Neuronal stem cell (in vitro differentiated cells): ENCODE data around the gene TMEM186. TPM values are rescaled to one million over a fixed set of nuclear protein-coding genes. Genes with fewer than 3 reads are reported as not detected.

Source experiments
- DNase-seq: peaks from one replicate; pipeline ENCODE4 v3.0.0-alpha.2; 2013; ENCODE audit warnings: low spot score
- H2AFZ ChIP-seq: one replicate; pipeline ENCODE4 v1.6.1; 2013; ENCODE audit warnings: mild to moderate bottlenecking, low read length, inconsistent platforms
- H2AK5ac ChIP-seq: 2 replicates; pipeline ENCODE4 v1.6.1; 2013; ENCODE audit warnings: low read depth, mild to moderate bottlenecking, inconsistent platforms, low read length, moderate library complexity, mixed read lengths
- H2BK120ac ChIP-seq: 2 replicates; pipeline ENCODE4 v1.6.1; 2013; ENCODE audit warnings: low read depth, mild to moderate bottlenecking, inconsistent platforms, low read length, moderate library complexity, mixed read lengths
- H2BK12ac ChIP-seq: one replicate; pipeline ENCODE4 v1.6.1; 2013; ENCODE audit warnings: low read length, inconsistent platforms
- H2BK15ac ChIP-seq: 2 replicates; pipeline ENCODE4 v1.6.1; 2013; ENCODE audit warnings: mild to moderate bottlenecking, low read length, inconsistent platforms, mixed read lengths
- H2BK5ac ChIP-seq: one replicate; pipeline ENCODE4 v1.6.1; 2013; ENCODE audit warnings: inconsistent platforms, mild to moderate bottlenecking, low read length, moderate library complexity
- H3K14ac ChIP-seq: one replicate; pipeline ENCODE4 v1.6.1; 2013; ENCODE audit warnings: low read length, inconsistent platforms
- H3K18ac ChIP-seq: 2 replicates; pipeline ENCODE4 v1.6.1; 2013; ENCODE audit warnings: low read length, inconsistent platforms
- H3K23ac ChIP-seq: 2 replicates; pipeline ENCODE4 v1.6.1; 2013; ENCODE audit warnings: low read depth, mild to moderate bottlenecking, mixed read lengths, low read length, inconsistent platforms; ENCODE audit not compliant: poor library complexity
- H3K27ac ChIP-seq: replicated peaks from 3 replicates; pipeline ENCODE4 v1.5.1; 2013; ENCODE audit warnings: low read length, inconsistent platforms
- H3K27me3 ChIP-seq, 3 experiments: 2 replicates each; pipeline ENCODE4 v1.6.1; 2013; ENCODE audit warnings: low read length in 3 of 3, mild to moderate bottlenecking in 2 of 3, inconsistent platforms in 1 of 3, low read depth in 1 of 3, mixed read lengths in 1 of 3, moderate library complexity in 1 of 3; ENCODE audit not compliant: control insufficient read depth in 3 of 3, insufficient read depth in 3 of 3
- H3K36me3 ChIP-seq, 2 donors: replicated peaks in 1 of 2; 2 replicates each; pipeline ENCODE4 v1.6.1; 2013; ENCODE audit warnings: low read length in 2 of 2; ENCODE audit not compliant: control insufficient read depth in 2 of 2, insufficient read depth in 2 of 2
- H3K4ac ChIP-seq: 2 replicates; pipeline ENCODE4 v1.6.1; 2013; ENCODE audit warnings: inconsistent platforms, mild to moderate bottlenecking, low read length, moderate library complexity
- H3K4me1 ChIP-seq, 2 donors: 1 replicate in 1 of 2; 2 replicates in 1 of 2; pipeline ENCODE4 v1.6.1; 2013; ENCODE audit warnings: low read length in 2 of 2, low read depth in 1 of 2; ENCODE audit not compliant: control insufficient read depth in 2 of 2, insufficient read depth in 1 of 2
- H3K4me2 ChIP-seq: one replicate; pipeline ENCODE4 v1.6.1; 2013; ENCODE audit warnings: mild to moderate bottlenecking, low read length, inconsistent platforms; ENCODE audit not compliant: insufficient read depth, poor library complexity, severe bottlenecking
- H3K4me3 ChIP-seq, 2 donors: 2 replicates each; pipeline ENCODE4 v1.5.1; 2013; ENCODE audit warnings: low read length in 2 of 2, mild to moderate bottlenecking in 2 of 2, inconsistent platforms in 1 of 2, moderate library complexity in 1 of 2
- H3K79me1 ChIP-seq: one replicate; pipeline ENCODE4 v1.6.1; 2013; ENCODE audit warnings: low read depth, mild to moderate bottlenecking, inconsistent platforms, low read length, moderate library complexity
- H3K9ac ChIP-seq: one replicate; pipeline ENCODE4 v1.6.1; 2013; ENCODE audit warnings: mild to moderate bottlenecking, low read depth, low read length, inconsistent platforms; ENCODE audit not compliant: poor library complexity
- H3K9me3 ChIP-seq, 2 donors: replicated peaks in 1 of 2; 2 replicates each; pipeline versions ENCODE3 to v1.6.1; 2013; ENCODE audit warnings: low read length in 2 of 2, mild to moderate bottlenecking in 2 of 2, inconsistent platforms in 1 of 2, low read depth in 1 of 2, mixed read lengths in 1 of 2, moderate library complexity in 1 of 2; ENCODE audit not compliant: control insufficient read depth in 2 of 2, insufficient read depth in 1 of 2
- H4K8ac ChIP-seq: one replicate; pipeline ENCODE4 v1.6.1; 2013; ENCODE audit warnings: low read depth, mild to moderate bottlenecking, inconsistent platforms, low read length, moderate library complexity
- H4K91ac ChIP-seq: one replicate; pipeline ENCODE4 v1.6.1; 2013; ENCODE audit warnings: low read length, low read depth, mild to moderate bottlenecking, inconsistent platforms; ENCODE audit not compliant: poor library complexity
- WGBS, 2 donors: extraction: QIAGEN DNeasy Blood & Tissue Kit; methylation state at CpG; one replicate each; pipeline ENCODE4 v1.1.7; 2013; ENCODE audit warnings: missing lambda C conversion rate in 2 of 2, mixed read lengths in 1 of 2; ENCODE audit not compliant: insufficient read length in 2 of 2, insufficient replicate concordance in 1 of 2; ENCODE audit errors: extremely low coverage in 2 of 2; 5-methylcytosine and 5-hydroxymethylcytosine counted together
- polyA plus RNA-seq, 2 experiments: library from polyadenylated mRNA; stranded (reverse); fragments of 200-250 nt; gene quantifications; one replicate each; pipeline ENCODE4 v1.2.3, GENCODE V29; 2013

Gene TMEM186
- 8.6 TPM for polyA plus RNA-seq (2013, experiment 1 of 2)
- 8.2 TPM for polyA plus RNA-seq (2013, experiment 2 of 2)

GRCh38 chr16:8797364-8798173 lies at the start of gene TMEM186, which contains the start of gene PMM2:
Gene TMEM186, minus strand, starts transcription at chr16:8797639. Its CDS starts 25 bp downstream, at chr16:8797614.
Gene PMM2, plus strand, starts transcription at chr16:8797839. Its CDS starts 44 bp downstream, at chr16:8797883.
- H4K91ac ChIP-seq, result no peak within 1 kb of the TSS
- H2BK12ac ChIP-seq, result no peak within 1 kb of the TSS
- H3K79me1 ChIP-seq, result peaks cover 14% of the 10 kb centered on the region
- H3K23ac ChIP-seq, result peak within 1 kb of the TSS; percentile 6
- H3K14ac ChIP-seq, result no peak within 1 kb of the TSS
- H3K36me3 ChIP-seq, result peaks cover 2 to 36% of the 10 kb centered on the region in 2 donors
- H3K9me3 ChIP-seq, result no peaks in the 10 kb centered on the region
- H3K4me1 ChIP-seq, result peaks cover 9 to 14% of the 10 kb centered on the region in 2 donors
- H2AK5ac ChIP-seq, result no peak within 1 kb of the TSS
- no peak within 1 kb of the TSS for H3K27ac ChIP-seq
- peak; percentile 91 for DNase-seq
- H3K4me3 ChIP-seq, result peak within 1 kb of the TSS; percentile 91 to 97
- peak within 1 kb of the TSS; percentile 88 for H3K18ac ChIP-seq
- no CpG with 5 or more reads among the region's 61 CpGs for WGBS, 2 donors
- peak within 1 kb of the TSS; percentile 76 for H3K4me2 ChIP-seq
- H4K8ac ChIP-seq, result peak within 1 kb of the TSS; percentile 44
- no peak within 1 kb of the TSS for H2BK5ac ChIP-seq
- H3K27me3 ChIP-seq, result no peaks in the 10 kb centered on the region
- no peak within 1 kb of the TSS for H2BK120ac ChIP-seq
- no peak within 1 kb of the TSS for H3K4ac ChIP-seq
- H3K9ac ChIP-seq, result peak within 1 kb of the TSS; percentile 92
- no peak within 1 kb of the TSS for H2BK15ac ChIP-seq
- peak within 1 kb of the TSS; percentile 86 for H2AFZ ChIP-seq

- H3K14ac ChIP-seq, result no peak overlapping the region
- DNase-seq, result no peak
- H2BK12ac ChIP-seq, result no peak overlapping the region
- H2BK15ac ChIP-seq, result no peak overlapping the region
- H3K79me1 ChIP-seq, result peaks cover 3% of the 10 kb centered on the region
- H3K9me3 ChIP-seq, result no peaks in the 10 kb centered on the region
- no peak overlapping the region for H3K4ac ChIP-seq
- no peak overlapping the region for H3K18ac ChIP-seq
- no peaks in the 10 kb centered on the region for H3K27me3 ChIP-seq
- H3K27ac ChIP-seq, result no peak overlapping the region
- H3K4me1 ChIP-seq, result peaks cover under 1 to 5% of the 10 kb centered on the region in 2 donors
- H2BK120ac ChIP-seq, result no peak overlapping the region
- no peak overlapping the region for H2BK5ac ChIP-seq
- no CpG with 5 or more reads among the region's 13 CpGs for WGBS, 2 donors
- H3K36me3 ChIP-seq, result peaks cover 27 to 69% of the 10 kb centered on the region in 2 donors
- no peak overlapping the region for H3K4me2 ChIP-seq
- H4K8ac ChIP-seq, result no peak overlapping the region
- no peak overlapping the region for H2AFZ ChIP-seq
- no peak overlapping the region for H2AK5ac ChIP-seq
- no peak overlapping the region for H3K4me3 ChIP-seq
- H3K23ac ChIP-seq, result no peak overlapping the region
- no peak overlapping the region for H3K9ac ChIP-seq
- no peak overlapping the region for H4K91ac ChIP-seq
Observed at GRCh38 chr16:8847145-8847544, 49.7 kb upstream of the TMEM186 start.

GRCh38 chr16:8846401-8846932 lies 49.0 kb upstream of the TMEM186 start:
- Histone ChIP-seq H3K27ac (no peak overlapping the region), H4K91ac (no peak overlapping the region), H2AK5ac (no peak overlapping the region), H3K18ac (no peak overlapping the region), H2BK15ac (no peak overlapping the region), H3K79me1 (peaks cover 3% of the 10 kb centered on the region), H3K9ac (no peak overlapping the region), H3K27me3 (no peaks in the 10 kb centered on the region), H2BK5ac (no peak overlapping the region), H2BK12ac (no peak overlapping the region), H3K14ac (no peak overlapping the region), H2BK120ac (no peak overlapping the region), H3K4me1 (peaks cover 0 to 5% of the 10 kb centered on the region in 2 donors), H2AFZ (no peak overlapping the region), H3K4me2 (no peak overlapping the region), H4K8ac (no peak overlapping the region), H3K9me3 (no peaks in the 10 kb centered on the region), H3K4ac (no peak overlapping the region), H3K36me3 (peaks cover 25 to 62% of the 10 kb centered on the region in 2 donors), H3K4me3 (no peak overlapping the region), H3K23ac (no peak overlapping the region)
- WGBS, 2 donors, result no CpG with 5 or more reads among the region's 10 CpGs
- DNase-seq, result no peak

GRCh38 chr16:8845699-8846298 lies 48.4 kb upstream of the TMEM186 start:
- no peak overlapping the region for H2BK5ac ChIP-seq
- no peaks in the 10 kb centered on the region for H3K27me3 ChIP-seq
- no peak overlapping the region for H3K18ac ChIP-seq
- no peak overlapping the region for H2AFZ ChIP-seq
- peaks cover 23 to 55% of the 10 kb centered on the region in 2 donors for H3K36me3 ChIP-seq
- no peak overlapping the region for H4K8ac ChIP-seq
- no peak overlapping the region for H3K23ac ChIP-seq
- H3K79me1 ChIP-seq, result peaks cover 3% of the 10 kb centered on the region
- no peak for DNase-seq
- H3K4ac ChIP-seq, result no peak overlapping the region
- H3K4me3 ChIP-seq, result no peak overlapping the region
- H3K9ac ChIP-seq, result no peak overlapping the region
- no CpG with 5 or more reads among the region's 7 CpGs for WGBS, 2 donors
- H3K4me1 ChIP-seq, result peaks cover 0 to 5% of the 10 kb centered on the region in 2 donors
- no peak overlapping the region for H3K14ac ChIP-seq
- H2BK15ac ChIP-seq, result no peak overlapping the region
- H3K27ac ChIP-seq, result no peak overlapping the region
- no peak overlapping the region for H2AK5ac ChIP-seq
- no peaks in the 10 kb centered on the region for H3K9me3 ChIP-seq
- no peak overlapping the region for H4K91ac ChIP-seq
- no peak overlapping the region for H3K4me2 ChIP-seq
- no peak overlapping the region for H2BK120ac ChIP-seq
- H2BK12ac ChIP-seq, result no peak overlapping the region
